ENCODE results near the gene PCID2. TPM values are rescaled to one million over a fixed set of nuclear protein-coding genes. Genes with fewer than 3 reads are reported as not detected.

The PCID2 gene
- total and polyA plus RNA-seq, 2 of the 13 experiments (the other 11 are each of a cell fraction or from before 2014, with no cell fraction given): 65.0 to 111 TPM

DNA sequence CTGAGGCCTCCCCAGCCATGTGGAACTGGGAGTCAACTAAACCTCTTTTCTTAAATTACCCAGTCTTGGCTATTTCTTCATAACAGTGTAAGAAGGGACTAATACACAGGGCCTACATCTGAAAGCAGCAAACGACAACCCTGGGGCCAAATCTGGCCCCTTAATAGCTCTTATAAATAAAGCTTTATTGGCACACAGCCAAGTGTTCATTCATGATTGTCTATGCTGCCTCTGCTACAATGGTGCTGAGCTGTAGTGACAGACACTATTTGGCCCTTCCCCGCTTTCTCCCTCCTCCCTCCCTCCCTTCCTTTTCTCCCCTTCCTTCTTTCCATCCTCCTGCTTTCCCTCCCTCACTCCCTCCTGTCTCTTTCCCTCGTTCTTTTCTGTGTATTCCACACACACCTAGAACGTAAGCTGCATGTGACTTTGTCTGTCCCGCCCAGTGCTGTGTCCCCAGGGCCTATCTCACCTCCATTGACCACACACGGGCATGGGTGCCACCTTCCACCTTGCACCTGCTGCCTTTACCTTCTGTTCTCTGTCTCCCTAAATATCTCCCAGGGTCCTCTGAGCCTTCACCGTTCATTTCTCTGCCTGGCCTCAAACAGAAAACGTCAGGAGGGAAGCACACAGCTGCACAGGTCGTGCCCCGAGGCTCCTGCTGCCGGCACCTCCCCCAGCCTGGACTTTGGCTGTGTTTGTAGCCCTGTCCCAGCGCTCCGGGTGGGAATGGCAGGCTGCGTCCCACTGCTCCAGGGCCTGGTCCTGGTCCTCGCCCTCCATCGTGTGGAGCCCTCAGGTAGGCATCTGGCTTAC, 50.3 kb downstream of the PCID2 start, which contains the start of gene PROZ (continued):
- TF ChIP-seq, protein P1, sequence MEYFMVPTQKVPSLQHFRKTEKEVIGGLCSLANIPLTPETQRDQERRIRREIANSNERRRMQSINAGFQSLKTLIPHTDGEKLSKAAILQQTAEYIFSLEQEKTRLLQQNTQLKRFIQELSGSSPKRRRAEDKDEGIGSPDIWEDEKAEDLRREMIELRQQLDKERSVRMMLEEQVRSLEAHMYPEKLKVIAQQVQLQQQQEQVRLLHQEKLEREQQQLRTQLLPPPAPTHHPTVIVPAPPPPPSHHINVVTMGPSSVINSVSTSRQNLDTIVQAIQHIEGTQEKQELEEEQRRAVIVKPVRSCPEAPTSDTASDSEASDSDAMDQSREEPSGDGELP (IDR thresholded peaks at IDR 0.05; ENCODE audit: borderline replicate concordance, low read depth): peak; percentile 98
- TF ChIP-seq PHF5A (CRISPR knock-in tag; IDR thresholded peaks at IDR 0.05; ENCODE audit: low read depth, unreplicated experiment) (no peak), ZNF280B (CRISPR knock-in tag; IDR thresholded peaks at IDR 0.05; ENCODE audit: borderline replicate concordance) (peak; percentile 50; the same call in 1 of the 2 replicates), AHR (CRISPR knock-in tag; IDR thresholded peaks at IDR 0.05) (peak; percentile 75; the same call in 1 of the 2 replicates), IKZF4 (CRISPR knock-in tag; IDR thresholded peaks at IDR 0.05; ENCODE audit: borderline replicate concordance, low read depth, not compliant biosample characterization) (no peak), ATF1 (CRISPR knock-in tag; IDR thresholded peaks at IDR 0.05) (no peak), ZNF501 (CRISPR knock-in tag; IDR thresholded peaks at IDR 0.05) (0 out of 2 replicates have a peak, but pooled peaks have one; percentile 21), THRA (CRISPR knock-in tag; IDR thresholded peaks at IDR 0.05; ENCODE audit: borderline replicate concordance) (peak; percentile 61; the same call in 1 of the 2 replicates), GATAD2A (CRISPR knock-in tag; IDR thresholded peaks at IDR 0.05) (peak; percentile 71), NR2F6 (IDR thresholded peaks at IDR 0.05) (peak; percentile 92), NR2F6 (CRISPR knock-in tag; IDR thresholded peaks at IDR 0.05) (peak; percentile 97), HMGXB3 (CRISPR knock-in tag; IDR thresholded peaks at IDR 0.05; ENCODE audit: borderline replicate concordance) (peak; percentile 31; the same call in 1 of the 2 replicates), ZNF660 (CRISPR knock-in tag; IDR thresholded peaks at IDR 0.05; ENCODE audit: borderline replicate concordance, low read depth) (no peak), ZMYM2 (CRISPR knock-in tag; IDR thresholded peaks at IDR 0.05) (peak; percentile 37; the same call in 1 of the 2 replicates), ZNF12 (CRISPR knock-in tag; IDR thresholded peaks at IDR 0.05) (no peak)
- TF ChIP-seq, protein P2, sequence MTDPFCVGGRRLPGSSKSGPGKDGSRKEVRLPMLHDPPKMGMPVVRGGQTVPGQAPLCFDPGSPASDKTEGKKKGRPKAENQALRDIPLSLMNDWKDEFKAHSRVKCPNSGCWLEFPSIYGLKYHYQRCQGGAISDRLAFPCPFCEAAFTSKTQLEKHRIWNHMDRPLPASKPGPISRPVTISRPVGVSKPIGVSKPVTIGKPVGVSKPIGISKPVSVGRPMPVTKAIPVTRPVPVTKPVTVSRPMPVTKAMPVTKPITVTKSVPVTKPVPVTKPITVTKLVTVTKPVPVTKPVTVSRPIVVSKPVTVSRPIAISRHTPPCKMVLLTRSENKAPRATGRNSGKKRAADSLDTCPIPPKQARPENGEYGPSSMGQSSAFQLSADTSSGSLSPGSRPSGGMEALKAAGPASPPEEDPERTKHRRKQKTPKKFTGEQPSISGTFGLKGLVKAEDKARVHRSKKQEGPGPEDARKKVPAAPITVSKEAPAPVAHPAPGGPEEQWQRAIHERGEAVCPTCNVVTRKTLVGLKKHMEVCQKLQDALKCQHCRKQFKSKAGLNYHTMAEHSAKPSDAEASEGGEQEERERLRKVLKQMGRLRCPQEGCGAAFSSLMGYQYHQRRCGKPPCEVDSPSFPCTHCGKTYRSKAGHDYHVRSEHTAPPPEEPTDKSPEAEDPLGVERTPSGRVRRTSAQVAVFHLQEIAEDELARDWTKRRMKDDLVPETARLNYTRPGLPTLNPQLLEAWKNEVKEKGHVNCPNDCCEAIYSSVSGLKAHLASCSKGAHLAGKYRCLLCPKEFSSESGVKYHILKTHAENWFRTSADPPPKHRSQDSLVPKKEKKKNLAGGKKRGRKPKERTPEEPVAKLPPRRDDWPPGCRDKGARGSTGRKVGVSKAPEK (CRISPR knock-in tag; IDR thresholded peaks at IDR 0.05; ENCODE audit: borderline replicate concordance): no peak
- TF ChIP-seq, protein P3, sequence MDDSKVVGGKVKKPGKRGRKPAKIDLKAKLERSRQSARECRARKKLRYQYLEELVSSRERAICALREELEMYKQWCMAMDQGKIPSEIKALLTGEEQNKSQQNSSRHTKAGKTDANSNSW (CRISPR knock-in tag; IDR thresholded peaks at IDR 0.05; ENCODE audit: borderline replicate concordance): 0 out of 2 replicates have a peak, but pooled peaks have one; percentile 45

All from HepG2 (cell line).